Measurements from ENCODE around the gene CETP.
A peak's percentile ranks its signal among the peaks of the same experiment; 100 is the strongest.

The CETP gene

GRCh38 chr16:56956756-56957155 is 5.0 kb upstream of the CETP start:
- in situ Hi-C loops (cut with MboI; ENCODE audit: low sequenced_read_pairs, unreplicated experiment), result no loop called here
- DNase-seq (ENCODE audit: low spot score), result no peak
- TF ChIP-seq CTCF (IDR thresholded peaks at IDR 0.05; ENCODE audit: borderline replicate concordance, control extremely low read depth, extremely low read depth, insufficient read depth, missing control alignments), result no peak

- in situ Hi-C loops (cut with MboI; ENCODE audit: low sequenced_read_pairs, unreplicated experiment), result loop anchor here (10.0 kb wide), 1 partner anchor 84 kb away; no protein-coding TSS in a partner anchor
- no peak for TF ChIP-seq CTCF (IDR thresholded peaks at IDR 0.05; ENCODE audit: borderline replicate concordance, control extremely low read depth, extremely low read depth, insufficient read depth, missing control alignments)
- DNase-seq (ENCODE audit: low spot score), result no peak
These were observed 969 bp upstream of the CETP start for GRCh38 chr16:56960681-56961281.

GRCh38 chr16:56961386-56961785 is 364 bp upstream of the CETP start:
- DNase-seq (ENCODE audit: low spot score), result no peak
- in situ Hi-C loops (cut with MboI; ENCODE audit: low sequenced_read_pairs, unreplicated experiment), result loop anchor here (10.0 kb wide), 1 partner anchor 83 kb away; no protein-coding TSS in a partner anchor
- TF ChIP-seq CTCF (IDR thresholded peaks at IDR 0.05; ENCODE audit: borderline replicate concordance, control extremely low read depth, extremely low read depth, insufficient read depth, missing control alignments), result no peak

GRCh38 chr16:56964243-56965148 is 2.7 kb downstream of the CETP start:
- DNase-seq (ENCODE audit: low spot score), result peak; percentile 90
- in situ Hi-C loops (cut with MboI; ENCODE audit: low sequenced_read_pairs, unreplicated experiment), result loop anchor here (10.0 kb wide), 1 partner anchor 80 kb away; no protein-coding TSS in a partner anchor
- peak; percentile 96 for TF ChIP-seq CTCF (IDR thresholded peaks at IDR 0.05; ENCODE audit: borderline replicate concordance, control extremely low read depth, extremely low read depth, insufficient read depth, missing control alignments)

GRCh38 chr16:56965149-56966092 is 3.7 kb downstream of the CETP start:
- in situ Hi-C loops (cut with MboI; ENCODE audit: low sequenced_read_pairs, unreplicated experiment), result loop anchor here (10.0 kb wide), 1 partner anchor 79 kb away; no protein-coding TSS in a partner anchor
- no peak for DNase-seq (ENCODE audit: low spot score)
- no peak for TF ChIP-seq CTCF (IDR thresholded peaks at IDR 0.05; ENCODE audit: borderline replicate concordance, control extremely low read depth, extremely low read depth, insufficient read depth, missing control alignments)

GRCh38 chr16:56966093-56966475 is 4.3 kb downstream of the CETP start:
- in situ Hi-C loops (cut with MboI; ENCODE audit: low sequenced_read_pairs, unreplicated experiment), result loop anchor here (10.0 kb wide), 1 partner anchor 79 kb away; no protein-coding TSS in a partner anchor
- no peak for TF ChIP-seq CTCF (IDR thresholded peaks at IDR 0.05; ENCODE audit: borderline replicate concordance, control extremely low read depth, extremely low read depth, insufficient read depth, missing control alignments)
- DNase-seq (ENCODE audit: low spot score), result no peak
